GM23248 (cell line): ENCODE data around the gene NBEA.

Source experiments
- EZH2 ChIP-seq: fragments of 200-600 bp; sonication (generic); IDR thresholded peaks from 2 replicates; pipeline ENCODE4 v1.6.1; 2018; ENCODE audit warnings: antibody characterized with exemption, mild to moderate bottlenecking; ENCODE audit not compliant: insufficient read depth, poor library complexity, severe bottlenecking
- EZH2phosphoT487 ChIP-seq: fragments of 200-600 bp; sonication (generic); IDR thresholded peaks from 2 replicates; pipeline ENCODE4 v1.6.1; 2018; ENCODE audit warnings: antibody characterized with exemption, moderate library complexity, mild to moderate bottlenecking, low read depth; ENCODE audit not compliant: insufficient read depth

DNA sequence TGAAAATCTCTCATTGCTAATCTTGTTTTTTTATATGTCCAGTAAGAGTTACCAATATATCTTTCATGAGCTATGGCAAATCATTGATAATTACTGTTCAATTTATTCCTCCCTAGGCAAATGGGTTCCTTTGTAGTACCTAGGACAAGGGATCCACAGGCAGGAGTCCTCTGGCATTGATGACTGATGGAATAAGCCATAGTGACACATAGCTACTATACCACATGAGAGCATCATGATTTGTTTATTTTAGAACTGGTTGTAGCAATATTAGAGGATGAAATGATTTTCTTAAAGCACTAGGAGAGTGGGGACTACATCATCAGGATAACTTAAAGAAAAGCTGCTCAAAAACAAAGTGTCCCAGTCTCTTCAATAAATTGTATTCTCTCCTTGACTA, 556.2 kb downstream of the NBEA start:
- TF ChIP-seq EZH2 (no peak), EZH2phosphoT487 (no peak)
